Nephron progenitor cell (in vitro differentiated cells): ENCODE data around the gene TOM1L2.
A peak's percentile ranks its signal among the peaks of the same experiment; 100 is the strongest.

Source experiments
- DNase-seq: peaks from one replicate; pipeline ENCODE4 v3.0.0; 2021
- H3K27ac Mint-ChIP-seq: 2 replicates; pipeline ENCODE4 v1.8.0; 2021; ENCODE audit warnings: mild to moderate bottlenecking, moderate library complexity, mixed read lengths
- H3K27me3 Mint-ChIP-seq: 2 replicates; pipeline ENCODE4 v1.8.0; 2021; ENCODE audit warnings: mild to moderate bottlenecking, low read depth, mixed read lengths; ENCODE audit not compliant: poor library complexity
- H3K36me3 Mint-ChIP-seq: 2 replicates; pipeline ENCODE4 v1.8.0; 2021; ENCODE audit warnings: low read depth, mixed read lengths
- H3K4me1 Mint-ChIP-seq: 2 replicates; pipeline ENCODE4 v1.8.0; 2021; ENCODE audit warnings: mixed read lengths
- H3K4me3 Mint-ChIP-seq: 2 replicates; pipeline ENCODE4 v1.8.0; 2021; ENCODE audit warnings: mild to moderate bottlenecking, moderate library complexity, mixed read lengths
- H3K9me3 Mint-ChIP-seq: 2 replicates; pipeline ENCODE4 v1.8.0; 2021; ENCODE audit warnings: mild to moderate bottlenecking, moderate library complexity, mixed read lengths
- CTCF ChIP-seq: fragments of 200-600 bp; sonication (generic); IDR thresholded peaks from 2 replicates; pipeline ENCODE4 v1.5.0; 2021; ENCODE audit warnings: antibody characterized with exemption

The TOM1L2 gene

GRCh38 chr17:17938388-17939107, 33.7 kb downstream of the TOM1L2 start:
- H3K4me1 Mint-ChIP-seq, result peaks cover 65% of the 10 kb centered on the region
- no peak overlapping the region for H3K4me3 Mint-ChIP-seq
- no peak for TF ChIP-seq CTCF
- DNase-seq, result no peak
- H3K27ac Mint-ChIP-seq, result no peak overlapping the region
- no peaks in the 10 kb centered on the region for H3K36me3 Mint-ChIP-seq
- no peaks in the 10 kb centered on the region for H3K9me3 Mint-ChIP-seq
- peaks cover 6% of the 10 kb centered on the region for H3K27me3 Mint-ChIP-seq

GRCh38 chr17:17937958-17938357, 34.2 kb downstream of the TOM1L2 start:
- Mint-ChIP-seq H3K4me3 (no peak overlapping the region), H3K36me3 (no peaks in the 10 kb centered on the region), H3K4me1 (peaks cover 65% of the 10 kb centered on the region), H3K9me3 (no peaks in the 10 kb centered on the region), H3K27me3 (peaks cover 6% of the 10 kb centered on the region), H3K27ac (no peak overlapping the region)
- no peak for DNase-seq
- TF ChIP-seq CTCF, result no peak

GRCh38 chr17:17937201-17937853, 34.9 kb downstream of the TOM1L2 start:
- peaks cover 59% of the 10 kb centered on the region for H3K4me1 Mint-ChIP-seq
- no peaks in the 10 kb centered on the region for H3K9me3 Mint-ChIP-seq
- no peak for DNase-seq
- H3K27ac Mint-ChIP-seq, result no peak overlapping the region
- H3K27me3 Mint-ChIP-seq, result peaks cover 6% of the 10 kb centered on the region
- no peaks in the 10 kb centered on the region for H3K36me3 Mint-ChIP-seq
- no peak overlapping the region for H3K4me3 Mint-ChIP-seq
- no peak for TF ChIP-seq CTCF

GRCh38 chr17:17935321-17936271, 36.6 kb downstream of the TOM1L2 start:
- no peaks in the 10 kb centered on the region for H3K36me3 Mint-ChIP-seq
- H3K27me3 Mint-ChIP-seq, result peaks cover 3% of the 10 kb centered on the region
- no peak for DNase-seq
- peaks cover 52% of the 10 kb centered on the region for H3K4me1 Mint-ChIP-seq
- TF ChIP-seq CTCF, result no peak
- H3K4me3 Mint-ChIP-seq, result no peak overlapping the region
- no peaks in the 10 kb centered on the region for H3K9me3 Mint-ChIP-seq
- peak overlapping the region; percentile 19 for H3K27ac Mint-ChIP-seq

GRCh38 chr17:17934806-17935205, 37.4 kb downstream of the TOM1L2 start:
- DNase-seq, result no peak
- H3K4me3 Mint-ChIP-seq, result no peak overlapping the region
- H3K4me1 Mint-ChIP-seq, result peaks cover 47% of the 10 kb centered on the region
- no peak for TF ChIP-seq CTCF
- no peaks in the 10 kb centered on the region for H3K36me3 Mint-ChIP-seq
- H3K9me3 Mint-ChIP-seq, result no peaks in the 10 kb centered on the region
- H3K27ac Mint-ChIP-seq, result no peak overlapping the region
- H3K27me3 Mint-ChIP-seq, result peaks cover 3% of the 10 kb centered on the region
